Measurements from ENCODE around the gene NSMF.
A peak's percentile ranks its signal among the peaks of the same experiment; 100 is the strongest.

Gene NSMF

GRCh38 chr9:137459152-137459600 is at the start of gene NSMF:
Gene NSMF (minus strand): TSS chr9:137459334. CDS start chr9:137459102, 232 bp downstream.
- peak; percentile 99 for DNase-seq

- DNase-seq, result no peak
Measured at GRCh38 chr9:137506702-137507171, 47.6 kb upstream of the NSMF start.

- DNase-seq, result no peak
Measured at GRCh38 chr9:137506274-137506673, 47.1 kb upstream of the NSMF start.

- no peak for DNase-seq
Measured at GRCh38 chr9:137505421-137506140, 46.4 kb upstream of the NSMF start.

GRCh38 chr9:137504432-137504777 is 45.3 kb upstream of the NSMF start:
- DNase-seq, result no peak

GRCh38 chr9:137502008-137502911 is 43.1 kb upstream of the NSMF start:
- DNase-seq, result no peak

- DNase-seq, result no peak
Measured at GRCh38 chr9:137501457-137501856, 42.3 kb upstream of the NSMF start.

GRCh38 chr9:137500666-137501397 is 41.7 kb upstream of the NSMF start:
- no peak for DNase-seq

- no peak for DNase-seq
Measured at GRCh38 chr9:137499858-137500661, 40.9 kb upstream of the NSMF start.

- DNase-seq, result no peak
Measured at GRCh38 chr9:137499416-137499815, 40.3 kb upstream of the NSMF start.

GRCh38 chr9:137498720-137499150 is 39.6 kb upstream of the NSMF start:
- no peak for DNase-seq

GRCh38 chr9:137497921-137498719 is 39.0 kb upstream of the NSMF start:
- no peak for DNase-seq

- no peak for DNase-seq
Measured at GRCh38 chr9:137496601-137497375, 37.7 kb upstream of the NSMF start.

- DNase-seq, result no peak
Measured at GRCh38 chr9:137494550-137495351, 35.6 kb upstream of the NSMF start.

GRCh38 chr9:137494104-137494544 is 35.0 kb upstream of the NSMF start:
- peak; percentile 61 for DNase-seq

- DNase-seq, result no peak
Measured at GRCh38 chr9:137493364-137494103, 34.4 kb upstream of the NSMF start.

GRCh38 chr9:137492464-137493363 is 33.6 kb upstream of the NSMF start:
- DNase-seq, result peak; percentile 58
